HG02870 (cell line): ENCODE measurements around the gene RAB7A.
A peak's percentile ranks its signal among the peaks of the same experiment; 100 is the strongest.
"Not testable (repeated sequence)": the region's sequence is repeated elsewhere in the genome, so short reads cannot be mapped to it uniquely, and the experiment has no call there.

Source experiments
- ATAC-seq: cut with Tn5 transposase; IDR thresholded peaks from one replicate; pipeline ENCODE4 v1.9.1; 2021; ENCODE audit warnings: mild to moderate bottlenecking, moderate library complexity; ENCODE audit not compliant: unreplicated experiment

RAB7A gene

DNA sequence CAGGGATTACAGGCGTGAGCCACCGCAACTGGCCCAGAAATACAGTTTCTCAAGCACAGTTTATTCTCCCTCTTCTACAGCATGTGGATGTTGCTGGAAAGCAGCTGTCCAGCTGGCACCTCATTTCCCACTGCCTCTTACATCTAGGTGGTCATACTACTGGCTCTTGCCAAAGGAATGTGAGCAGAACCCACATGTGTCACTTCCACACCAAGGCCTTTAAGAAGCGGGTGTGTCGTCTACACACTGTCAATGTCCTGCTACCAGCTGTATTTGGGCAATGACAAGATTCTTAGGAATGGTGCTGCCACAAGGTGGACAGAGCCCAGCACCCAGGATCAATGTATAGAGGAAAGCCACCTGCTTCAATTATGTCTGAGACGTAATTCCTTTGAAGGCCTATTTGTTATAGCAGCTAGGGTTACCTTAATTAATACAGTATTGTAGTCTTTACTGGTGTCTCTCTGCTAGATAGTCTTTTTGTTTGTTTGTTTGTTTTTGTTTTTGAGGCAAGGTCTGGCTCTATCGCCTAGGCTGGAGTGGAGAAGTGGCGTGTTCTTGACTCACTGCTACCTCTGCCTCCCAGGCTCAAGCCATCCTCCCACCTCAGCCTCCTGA lies 15.1 kb upstream of the RAB7A start:
- ATAC-seq = no peak

DNA sequence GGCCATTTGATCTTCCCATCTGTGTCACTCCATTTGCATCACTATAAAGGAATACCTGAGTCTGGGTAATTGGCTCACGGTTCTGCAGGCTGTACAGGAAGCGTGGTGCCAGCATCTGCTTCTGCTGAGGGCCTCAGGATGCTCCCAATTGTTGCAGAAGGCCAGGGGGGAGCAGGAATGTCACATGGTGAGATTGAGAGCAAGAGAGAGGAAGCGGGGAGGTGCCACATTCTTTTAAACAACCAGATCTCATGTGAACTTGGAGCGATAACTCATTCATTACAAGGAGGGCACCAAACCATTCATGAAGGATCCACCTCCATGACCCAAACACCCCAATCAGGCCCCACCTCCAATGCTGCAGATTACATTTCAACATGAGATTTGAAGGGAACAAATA lies 13.1 kb upstream of the RAB7A start:
- no peak for ATAC-seq

DNA sequence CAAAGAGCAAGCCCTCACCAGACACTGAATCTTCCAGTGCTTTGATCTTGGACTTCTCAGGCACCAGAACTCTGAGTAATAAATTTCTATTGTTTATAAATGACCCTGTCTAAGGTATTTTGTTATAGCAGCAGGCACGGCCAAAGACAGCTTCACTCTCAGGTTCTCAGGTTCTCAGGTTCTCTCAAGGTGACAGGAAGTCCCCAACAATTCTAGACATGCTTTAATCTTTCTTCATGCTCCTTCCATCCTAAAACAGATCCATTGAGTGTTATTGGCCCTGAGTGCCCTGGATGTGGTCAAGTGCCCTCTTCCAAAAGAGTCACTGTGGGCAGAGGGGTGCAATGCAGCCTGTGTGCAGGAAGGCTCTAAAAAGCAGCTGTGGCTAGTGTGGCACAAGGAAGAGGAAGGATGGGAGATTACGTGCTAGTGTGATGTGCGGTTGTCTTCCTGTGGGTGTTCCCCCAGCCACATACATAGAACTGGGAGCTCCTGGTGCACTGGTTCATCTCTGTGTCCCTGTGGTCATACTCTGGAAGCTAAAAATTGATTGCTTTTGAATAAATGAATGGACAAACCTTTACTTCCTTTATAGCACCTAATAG lies 11.0 kb upstream of the RAB7A start:
- ATAC-seq = no peak

DNA sequence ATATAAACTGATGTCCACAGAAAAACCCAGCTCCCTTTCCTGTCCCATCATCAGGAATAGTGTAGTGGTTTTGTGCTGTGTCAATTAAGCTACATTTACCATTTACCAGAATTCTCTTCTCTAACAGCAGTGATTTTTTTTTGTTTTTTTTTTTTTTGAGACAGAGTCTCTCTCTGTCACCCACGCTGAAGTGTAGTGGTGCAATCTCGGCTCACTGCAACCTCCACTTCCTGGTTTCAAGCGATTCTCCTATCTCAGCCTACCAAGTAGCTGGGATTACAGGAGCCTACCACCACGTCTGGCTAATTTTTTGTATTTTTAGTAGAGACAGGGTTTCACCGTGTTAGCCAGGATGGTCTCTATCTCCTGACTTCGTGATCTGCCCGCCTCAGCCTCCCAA lies 7.1 kb upstream of the RAB7A start:
- ATAC-seq = not testable (repeated sequence)

DNA sequence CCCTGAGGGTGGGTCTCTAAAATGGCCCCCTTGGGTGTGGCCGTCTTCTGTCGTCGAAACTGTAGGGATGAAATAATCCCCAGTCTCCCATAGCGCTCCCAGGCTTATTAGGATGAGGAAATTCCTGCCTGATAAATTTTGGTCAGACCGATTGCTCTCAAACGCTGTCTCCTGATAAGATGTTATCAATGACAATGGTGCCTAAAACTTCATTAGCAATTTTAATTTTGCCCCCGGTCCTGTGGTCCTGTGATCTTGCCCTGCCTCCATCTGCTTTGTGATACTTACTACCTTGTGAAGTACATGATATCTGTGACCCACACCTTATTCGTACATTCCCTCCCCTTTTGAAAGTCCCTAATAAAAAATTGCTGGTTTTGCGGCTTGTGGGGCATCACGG lies 5.1 kb upstream of the RAB7A start:
- ATAC-seq = no peak

DNA sequence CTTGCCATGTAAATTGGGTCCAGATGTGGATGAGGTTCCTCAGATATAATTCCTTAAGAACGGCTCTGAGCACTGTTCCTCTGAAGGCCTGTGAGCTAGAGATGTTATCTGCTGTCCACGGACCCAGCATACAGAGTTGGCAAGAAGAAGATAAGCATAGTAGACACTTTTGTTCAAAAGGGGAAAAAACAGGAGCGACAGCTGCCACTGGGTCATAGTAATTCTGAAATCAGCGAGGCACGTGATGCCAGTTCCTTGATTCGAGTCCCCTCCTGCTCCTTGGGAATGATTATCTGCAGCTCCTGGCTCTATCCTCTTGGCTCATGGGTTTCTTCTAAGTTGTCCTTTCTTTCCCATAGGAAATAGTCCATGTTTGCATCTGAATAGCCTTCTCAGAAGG lies 2.5 kb upstream of the RAB7A start:
- no peak for ATAC-seq

DNA sequence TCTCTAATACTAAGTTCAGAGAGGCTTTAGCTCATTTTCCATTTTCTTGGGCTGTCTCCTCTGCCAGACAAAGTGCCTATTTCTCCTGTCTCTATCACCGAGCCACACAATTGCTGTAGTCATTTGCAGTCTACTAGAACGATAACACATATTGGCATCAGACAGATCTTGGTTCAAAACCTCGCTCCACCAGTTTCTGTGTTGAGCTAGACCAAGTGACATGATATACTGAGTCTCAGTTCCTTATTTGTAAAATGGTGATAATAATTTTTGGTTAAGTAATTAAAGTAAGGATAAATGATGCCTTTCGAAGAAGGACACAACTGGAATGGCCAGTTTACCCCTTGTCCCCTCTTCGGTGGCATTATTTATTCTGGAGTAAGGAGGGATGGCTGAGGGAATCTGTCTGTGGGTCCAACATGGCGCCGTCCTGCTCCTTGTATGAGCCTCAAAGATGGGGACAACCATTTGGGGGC lies 398 bp upstream of the RAB7A start:
- ATAC-seq = peak; percentile 27

DNA sequence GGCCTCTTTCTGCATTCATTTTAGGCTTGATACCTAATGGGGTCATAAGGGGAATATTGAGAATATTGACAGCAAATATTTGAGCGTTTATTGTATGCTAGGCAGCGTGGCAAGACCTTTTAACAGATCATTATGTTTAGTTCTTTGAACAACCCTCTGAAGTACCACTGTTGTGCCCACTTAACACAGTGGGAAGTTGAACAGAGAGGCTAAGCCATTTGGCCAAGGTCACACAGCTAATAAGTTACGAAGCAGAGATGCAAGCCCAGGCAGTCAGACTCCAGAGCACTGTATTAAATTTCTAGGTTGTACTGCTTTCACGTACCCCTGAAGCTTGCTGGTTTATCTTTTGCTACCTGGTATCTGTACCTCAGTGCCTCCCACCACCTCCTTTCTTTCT lies 1.1 kb downstream of the RAB7A start:
- ATAC-seq = no peak

DNA sequence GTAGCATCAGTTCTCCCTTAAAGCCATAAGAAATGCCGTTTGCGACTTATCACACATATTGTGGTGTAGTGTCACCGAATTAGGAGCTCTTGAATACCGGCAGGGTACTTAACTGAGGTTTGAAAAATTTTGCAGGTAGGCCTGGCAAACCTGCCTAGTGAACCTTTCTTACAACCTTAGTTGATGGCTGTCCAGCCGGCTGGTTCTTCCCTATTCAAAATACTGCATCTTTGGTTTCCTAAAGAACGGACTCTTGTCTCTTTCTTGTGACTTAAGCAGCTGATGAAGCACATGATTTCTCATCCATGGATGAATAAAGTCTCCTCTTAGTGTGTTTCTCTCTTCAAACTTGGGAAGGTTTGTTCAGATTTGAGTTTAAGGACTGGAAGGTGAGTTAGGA lies 1.5 kb downstream of the RAB7A start:
- no peak for ATAC-seq

DNA sequence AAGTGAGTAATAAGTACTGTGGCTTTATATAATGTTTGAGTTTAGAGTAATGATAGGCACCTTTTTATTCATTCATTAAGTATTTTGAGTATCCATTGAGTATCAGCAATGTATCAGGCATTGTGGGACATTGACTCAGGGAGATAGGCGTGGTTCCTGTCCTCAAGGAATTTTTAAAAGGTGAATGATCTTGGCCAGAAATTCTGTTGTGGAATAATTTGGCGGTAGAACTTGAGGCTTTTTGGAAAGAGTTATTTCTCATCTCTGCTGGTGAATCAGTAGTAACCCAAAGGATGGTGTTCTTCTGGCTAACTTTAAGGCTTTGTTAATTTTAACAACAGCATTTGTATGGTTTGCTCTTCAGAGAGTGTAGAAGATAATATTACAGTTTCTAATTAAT lies 2.0 kb downstream of the RAB7A start:
- ATAC-seq = no peak

DNA sequence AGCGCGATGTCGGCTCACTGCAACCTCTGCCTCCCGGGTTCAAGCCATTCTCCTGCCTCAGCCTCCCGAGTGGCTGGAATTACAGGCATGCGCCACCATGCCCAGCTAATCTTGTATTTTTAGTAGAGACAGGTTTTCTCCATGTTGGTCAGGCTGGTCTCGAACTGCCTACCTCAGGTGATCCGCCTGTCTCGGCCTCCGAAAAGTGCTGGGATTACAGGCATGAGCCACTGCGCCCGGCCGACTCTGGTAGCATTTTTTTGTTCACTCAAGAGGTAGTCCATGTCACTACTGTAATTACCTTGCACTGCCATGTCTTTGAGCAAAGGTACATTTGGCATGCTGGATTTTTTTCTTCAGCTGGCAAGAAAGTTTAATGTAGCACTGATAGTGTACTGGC lies 2.5 kb downstream of the RAB7A start:
- ATAC-seq = not testable (repeated sequence)

DNA sequence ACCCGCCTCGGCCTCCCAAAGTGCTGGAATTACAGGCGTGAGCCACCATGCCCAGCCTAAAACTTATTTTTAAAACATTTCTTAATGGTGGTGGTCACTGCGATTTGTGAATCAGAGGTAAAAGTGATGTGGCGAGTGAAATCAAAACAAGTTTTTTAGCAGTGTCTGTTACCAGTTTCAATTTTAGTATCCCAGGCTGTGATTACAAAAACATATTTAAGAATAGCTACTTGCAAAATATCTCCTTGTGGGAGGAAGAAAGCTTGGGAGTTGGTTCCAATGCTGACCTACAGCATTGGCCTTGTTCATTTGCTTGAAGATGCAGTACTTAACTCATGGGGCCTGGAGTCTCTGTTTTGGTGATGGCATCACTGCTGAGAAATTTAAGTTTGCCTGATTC lies 4.5 kb downstream of the RAB7A start:
- no peak for ATAC-seq

DNA sequence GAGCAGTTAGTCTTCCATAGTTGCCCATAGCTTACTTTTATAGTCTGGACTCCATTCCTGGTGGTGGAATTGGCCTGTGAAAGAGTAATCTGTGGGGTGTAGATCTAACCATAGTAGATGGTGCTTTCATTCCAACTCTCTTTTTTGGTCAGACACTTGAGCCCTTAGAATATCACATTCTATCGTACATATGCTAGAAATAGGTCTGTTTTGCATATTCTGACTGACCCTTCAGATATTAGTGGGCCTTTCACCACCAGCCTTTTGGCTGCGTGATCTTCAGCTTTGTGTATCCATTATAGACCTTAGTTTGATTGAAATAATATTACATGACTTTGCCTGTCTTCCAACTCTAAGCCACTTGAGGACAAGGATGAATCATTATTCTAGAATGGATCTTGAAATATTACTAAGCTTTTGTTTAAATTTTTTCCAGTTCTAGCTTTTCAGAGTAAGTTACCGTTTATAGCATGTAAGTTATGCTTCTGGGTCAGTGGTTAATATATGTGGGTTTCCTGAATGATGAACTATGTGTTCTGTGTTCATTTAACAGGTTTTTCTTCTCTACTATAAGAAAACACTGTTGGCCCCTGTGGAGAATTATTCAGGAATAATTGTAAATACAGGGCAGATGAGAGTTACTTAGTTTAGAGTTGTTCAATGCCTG lies 8.7 kb downstream of the RAB7A start:
- ATAC-seq = peak; percentile 75

DNA sequence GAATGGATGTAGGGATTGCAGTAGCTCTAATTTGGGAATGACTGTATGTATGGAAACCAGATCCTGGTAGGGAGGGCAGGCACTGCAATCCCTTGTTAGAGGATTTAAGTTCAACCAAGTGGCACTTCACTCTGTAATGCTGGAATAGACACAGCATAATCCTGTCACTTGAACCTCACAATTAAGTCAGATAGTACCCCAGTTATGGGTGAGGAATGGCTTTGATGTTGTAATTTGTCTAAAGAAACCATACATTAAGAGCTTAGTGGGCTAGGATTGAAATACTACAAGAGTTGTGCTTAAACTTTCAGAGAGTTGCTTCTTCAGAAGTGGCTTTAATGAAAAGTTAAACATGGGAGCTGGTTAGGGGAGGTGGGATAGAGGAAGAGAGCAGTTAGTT lies 9.3 kb downstream of the RAB7A start:
- no peak for ATAC-seq

DNA sequence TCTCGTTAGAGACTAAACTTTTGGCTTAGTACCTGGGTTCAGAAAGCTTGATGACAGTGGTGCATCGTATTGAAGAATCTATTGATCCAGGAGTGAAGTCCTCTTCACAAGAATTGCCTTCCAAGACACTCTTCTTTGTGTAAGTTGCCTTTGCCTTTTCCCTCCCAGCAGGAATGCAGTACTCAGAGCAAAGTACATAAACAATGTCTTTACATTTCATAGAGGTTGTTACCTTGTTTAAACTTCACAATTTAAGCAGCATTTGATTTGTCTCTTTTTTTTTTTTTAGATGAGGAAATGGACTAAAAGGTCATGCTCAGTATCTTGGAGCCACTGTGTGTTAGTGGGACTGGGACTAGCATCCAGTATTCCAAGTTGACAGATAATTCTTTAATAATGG lies 9.9 kb downstream of the RAB7A start:
- ATAC-seq = no peak

DNA sequence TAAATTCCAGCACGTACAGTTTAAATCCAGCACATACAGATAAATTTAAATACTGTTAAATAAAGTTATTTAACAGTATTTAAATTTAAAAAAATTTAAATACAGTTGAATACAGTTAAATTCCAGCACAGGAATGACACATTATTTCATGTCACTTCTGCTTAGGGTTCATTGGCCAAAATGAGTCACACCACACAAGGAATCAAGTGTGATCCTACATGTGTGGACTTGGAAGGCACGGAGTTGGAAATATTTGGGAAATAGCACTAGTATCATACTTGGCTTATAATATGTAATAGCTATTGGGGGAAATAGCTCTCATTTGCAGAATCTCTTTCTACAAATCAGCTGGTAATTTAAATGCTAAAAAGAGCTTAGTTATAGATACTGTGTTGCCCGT lies 10.6 kb downstream of the RAB7A start:
- no peak for ATAC-seq

DNA sequence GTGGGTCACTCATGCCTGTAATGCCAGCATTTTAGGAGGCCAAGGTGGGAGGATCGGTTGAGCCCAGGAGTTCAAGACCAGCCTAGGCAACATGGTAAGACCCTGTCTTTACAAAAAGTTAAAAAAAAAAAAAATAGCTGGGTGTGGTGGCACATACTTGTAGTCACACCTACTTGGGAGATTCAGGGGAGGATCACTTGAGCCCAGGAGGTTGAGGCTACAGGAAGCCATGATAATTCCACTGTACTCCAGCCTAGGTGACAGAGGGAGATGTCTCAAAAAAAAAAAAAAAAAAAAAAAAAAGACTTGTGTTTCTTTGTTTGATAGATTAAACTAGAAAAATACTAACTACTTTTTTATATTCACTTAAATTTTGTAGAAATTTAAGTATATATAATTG lies 14.6 kb downstream of the RAB7A start:
- no peak for ATAC-seq

DNA sequence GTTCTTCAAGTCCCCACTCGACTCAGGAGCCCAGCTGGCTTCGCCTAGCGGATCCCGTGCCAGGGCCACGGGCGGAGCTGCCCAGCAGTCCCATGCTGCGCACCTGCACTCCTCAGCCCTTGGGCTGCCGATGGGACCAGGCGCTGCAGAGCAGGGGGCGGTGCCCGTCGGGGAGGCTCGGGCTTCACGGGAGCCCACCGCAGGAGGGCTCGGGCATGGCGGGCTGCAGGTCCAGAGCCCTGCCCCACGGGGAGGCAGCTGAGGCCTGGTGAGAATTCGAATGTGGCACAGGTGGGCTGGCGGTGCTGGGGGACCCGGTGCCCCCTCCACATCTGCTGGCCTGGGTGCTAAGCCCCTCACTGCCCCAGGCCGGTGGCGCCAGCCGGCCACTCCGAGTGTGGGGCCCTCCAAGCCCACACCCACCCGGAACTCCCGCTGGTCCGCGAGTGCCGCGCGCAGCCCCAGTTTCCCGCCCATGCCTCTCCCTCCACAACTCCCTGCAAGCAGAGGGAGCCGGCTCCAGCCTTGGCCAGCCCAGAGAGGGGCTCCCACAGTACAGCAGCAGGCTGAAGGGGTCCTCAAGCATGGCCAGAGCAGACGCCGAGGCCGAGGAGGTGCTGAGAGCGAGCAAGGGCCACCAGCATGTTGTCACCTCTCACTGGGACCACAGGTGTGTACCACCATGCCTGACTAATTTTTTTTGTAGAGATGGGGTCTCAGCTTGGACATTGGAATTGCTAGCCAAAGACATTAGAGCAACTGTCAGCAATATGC lies 17.0 kb downstream of the RAB7A start:
- no peak for ATAC-seq

DNA sequence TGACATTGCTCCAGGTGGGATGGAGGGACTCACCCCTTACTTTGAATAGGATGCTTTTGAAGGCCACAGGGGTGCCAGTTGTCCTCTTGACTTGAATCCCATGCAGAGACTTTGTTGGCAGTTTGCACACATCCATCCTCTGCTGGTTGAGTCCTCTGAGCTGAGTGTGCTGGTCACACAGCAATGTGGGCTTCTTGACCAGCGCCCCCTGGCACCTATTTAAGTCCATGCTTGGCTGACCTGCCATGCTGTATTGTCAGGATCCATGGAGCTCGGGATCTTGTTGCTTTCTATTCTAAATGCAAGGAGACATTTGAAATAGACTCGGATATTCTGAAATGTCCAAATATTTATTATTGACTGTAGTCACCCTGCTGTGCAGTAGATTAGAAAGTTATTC lies 19.8 kb downstream of the RAB7A start:
- no peak for ATAC-seq

DNA sequence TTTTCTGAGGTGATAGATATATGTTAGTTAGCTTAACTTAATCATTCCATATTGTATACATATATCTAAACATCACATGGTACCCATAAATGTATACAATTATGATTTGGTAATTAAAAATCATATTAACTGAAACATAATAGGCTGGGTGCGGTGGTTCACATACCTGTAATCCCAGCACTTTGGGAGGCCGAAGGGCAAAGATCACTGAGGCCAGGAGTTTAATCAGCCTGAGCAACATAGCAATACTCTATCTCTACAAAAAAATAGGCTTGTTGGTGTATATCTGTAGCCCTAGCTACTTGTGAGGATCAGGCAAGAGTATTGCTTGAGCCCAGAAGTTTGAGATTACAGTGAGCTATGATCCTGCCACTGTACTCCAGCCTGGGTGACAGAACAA lies 20.9 kb downstream of the RAB7A start:
- no peak for ATAC-seq

DNA sequence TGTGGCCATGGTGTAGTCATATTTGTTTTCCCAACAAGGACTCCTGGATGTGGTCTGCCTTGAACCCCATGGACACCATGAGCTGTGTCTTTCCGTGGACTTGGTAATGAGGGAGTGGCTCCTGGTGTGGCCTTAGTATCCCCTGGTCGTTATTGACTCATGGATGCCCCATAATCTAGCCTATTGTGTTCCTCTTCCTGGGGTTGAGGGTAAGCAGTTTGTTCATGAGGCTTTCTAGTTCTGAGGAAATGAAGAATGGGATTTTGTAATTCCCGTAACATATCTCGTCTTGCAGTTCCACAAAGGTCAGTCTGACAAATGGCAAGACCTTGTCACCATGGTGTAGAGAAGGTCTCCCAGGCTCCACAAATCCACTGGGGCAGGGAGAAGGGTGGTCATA lies 22.6 kb downstream of the RAB7A start:
- ATAC-seq = no peak

DNA sequence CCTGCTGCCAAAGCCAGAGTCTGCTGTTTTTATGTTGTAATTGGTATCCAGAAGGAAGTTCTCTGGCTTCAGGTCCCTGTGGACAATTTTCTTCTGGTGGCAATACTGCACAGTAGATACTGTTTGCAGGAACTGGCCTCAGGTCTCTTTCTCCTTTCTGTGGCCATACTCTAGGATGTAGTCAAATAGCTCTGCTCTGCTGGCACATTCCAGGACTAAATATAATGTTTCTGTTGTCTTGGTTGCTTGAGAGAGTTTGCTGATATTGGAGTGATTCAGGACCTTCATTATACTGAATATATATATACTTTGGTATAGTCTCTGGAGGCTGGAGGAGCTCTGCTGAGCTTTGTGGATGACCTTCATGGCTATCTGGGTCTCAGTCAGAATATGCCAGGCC lies 23.1 kb downstream of the RAB7A start:
- no peak for ATAC-seq
